Tibial nerve (tissue), 4 donors: ENCODE data around the gene SMTNL2. TPM values are rescaled to one million over a fixed set of nuclear protein-coding genes. Genes with fewer than 3 reads are reported as not detected.

Experiments
- DNase-seq, 2 donors: peaks; one replicate each; pipeline ENCODE4 v3.0.0-alpha.2; 2019; ENCODE audit warnings: low spot score in 2 of 2
- H3K27ac ChIP-seq, 4 donors: fragments of 200-600 bp; sonication (generic) in 3 of 4; one replicate each; pipeline ENCODE4 v1.5.1; 2017 to 2019; ENCODE audit warnings: mild to moderate bottlenecking in 1 of 4
- H3K27me3 ChIP-seq, 2 donors: fragments of 200-600 bp; sonication (generic) in 1 of 2; one replicate each; pipeline versions ENCODE4 v1.5.1 to v1.6.0; 2017 to 2019
- H3K36me3 ChIP-seq, 3 donors: fragments of 200-600 bp; sonication (generic); one replicate each; pipeline ENCODE4 v1.5.1; 2018 to 2019
- H3K4me1 ChIP-seq, 4 donors: fragments of 200-600 bp; sonication (generic) in 3 of 4; one replicate each; pipeline ENCODE4 v1.5.1; 2017 to 2019
- H3K4me3 ChIP-seq, 4 donors: fragments of 200-600 bp; sonication (generic) in 3 of 4; one replicate each; pipeline ENCODE4 v1.5.1; 2017 to 2019; ENCODE audit warnings: mild to moderate bottlenecking in 1 of 4, moderate library complexity in 1 of 4
- H3K9me3 ChIP-seq, 4 donors: fragments of 200-600 bp; sonication (generic) in 3 of 4; one replicate each; pipeline ENCODE4 v1.5.1; 2017 to 2019
- CTCF ChIP-seq, 5 experiments: fragments of 200-600 bp in 3 of 5; fragments of 450-650 bp in 2 of 5; sonication (generic) in 3 of 5; IDR thresholded peaks; one replicate each; pipeline ENCODE4 v1.5.1; 2016 to 2019; ENCODE audit warnings: antibody characterized with exemption in 5 of 5, mild to moderate bottlenecking in 3 of 5, moderate library complexity in 2 of 5
- EP300 ChIP-seq, 2 donors: sonication (generic); formaldehyde crosslinking; IDR thresholded peaks; one replicate each; pipeline ENCODE4 v1.6.1; 2017; ENCODE audit warnings: antibody characterized with exemption in 2 of 2, mild to moderate bottlenecking in 1 of 2
- POLR2A ChIP-seq, 2 donors: fragments of 450-650 bp; IDR thresholded peaks; one replicate each; pipeline ENCODE4 v1.6.1; 2017; ENCODE audit warnings: antibody characterized with exemption in 2 of 2, mild to moderate bottlenecking in 2 of 2, moderate library complexity in 2 of 2
- WGBS, 2 donors: methylation state at CpG; one replicate each; pipeline ENCODE4 v1.1.5; 2018; 5-methylcytosine and 5-hydroxymethylcytosine counted together
- small RNA-seq: library from RNA; depleted of rRNA; stranded (forward); fragments of <200 nt; gene quantifications from one replicate; pipeline ENCODE3, GENCODE V24; 2016
- total RNA-seq, 4 donors: library from RNA; depleted of rRNA; stranded (reverse); fragments of >200 nt; gene quantifications; one replicate each; pipeline ENCODE4 v1.1.0, GENCODE V29; 2016

The SMTNL2 gene
- total RNA-seq, 4 donors from 2014 or later, result 1.5 to 8.2 (median 4.4) TPM

GRCh38 chr17:4657678-4658077, 73.3 kb downstream of the SMTNL2 start:
- no peaks in the 10 kb centered on the region for H3K36me3 ChIP-seq
- no peaks in the 10 kb centered on the region for H3K9me3 ChIP-seq
- H3K27ac ChIP-seq, result no peak overlapping the region
- peaks cover 0 to 14% of the 10 kb centered on the region in 2 donors for H3K27me3 ChIP-seq
- no peak for TF ChIP-seq POLR2A (IDR thresholded peaks at IDR 0.05)
- TF ChIP-seq CTCF (IDR thresholded peaks at IDR 0.05), result no peak
- TF ChIP-seq EP300 (IDR thresholded peaks at IDR 0.05), result no peak
- H3K4me3 ChIP-seq, result no peak overlapping the region
- WGBS, 2 donors, result 90 to 96% methylated on average over 2 of the region's 2 CpGs
- DNase-seq, result no peak
- no peaks in the 10 kb centered on the region for H3K4me1 ChIP-seq

Small RNAs within 50 kb of the gene (small RNA-seq; reads per million reads assigned to genes)
- gene RNU6-955P, result not detected

Other genes starting within 250 kb of the SMTNL2 start
- gene UBE2G1, start 217.9 kb upstream of the SMTNL2 start, total RNA-seq, result 10 to 100 TPM; 30.4 to 50.7 (median 38.3) TPM
- under 1 TPM in 1 of 4 donors, not detected in 3; 0.44 TPM for gene SPNS3, start 150.6 kb upstream of the SMTNL2 start, total RNA-seq
- 10 to 100 TPM in 3 of 4 donors, 1 to 10 TPM in 1; 5.4 to 49.8 (median 23.4) TPM for gene SPNS2, start 85.6 kb upstream of the SMTNL2 start, total RNA-seq
- gene MYBBP1A, start 29.1 kb upstream of the SMTNL2 start, total RNA-seq, result 100 to 1,000 TPM in 1 of 4 donors, 10 to 100 TPM in 3; 53.8 to 119 (median 54.4) TPM
- not detected for gene GGT6, start 24.0 kb upstream of the SMTNL2 start, total RNA-seq
- gene ALOX15, start 57.1 kb downstream of the SMTNL2 start, total RNA-seq, result not detected
- gene PELP1, start 119.6 kb downstream of the SMTNL2 start, total RNA-seq, result 10 to 100 TPM; 27.1 to 95.1 (median 29.1) TPM
- 100 to 1,000 TPM in 1 of 4 donors, 10 to 100 TPM in 3; 50.2 to 103 (median 57.4) TPM for gene ARRB2, start 126.1 kb downstream of the SMTNL2 start, total RNA-seq
- 10 to 100 TPM; 20.8 to 32.8 (median 28.4) TPM for gene MED11, start 146.9 kb downstream of the SMTNL2 start, total RNA-seq
- gene ZMYND15, start 155.3 kb downstream of the SMTNL2 start, total RNA-seq, result under 1 TPM in 3 of 4 donors, not detected in 1; 0.42 to 0.66 (median 0.59) TPM
- 10 to 100 TPM in 3 of 4 donors, 1 to 10 TPM in 1; 5.7 to 27.3 (median 13.6) TPM for gene CXCL16, start 155.4 kb downstream of the SMTNL2 start, total RNA-seq
- gene TM4SF5, start 187.4 kb downstream of the SMTNL2 start, total RNA-seq, result not detected
- gene VMO1, start 201.8 kb downstream of the SMTNL2 start, total RNA-seq, result 1 to 10 TPM in 3 of 4 donors, not detected in 1; 1.4 to 6.0 (median 1.9) TPM
- gene GLTPD2, start 204.4 kb downstream of the SMTNL2 start, total RNA-seq, result not detected
- 100 to 1,000 TPM; 100 to 171 (median 122) TPM for gene PSMB6, start 211.6 kb downstream of the SMTNL2 start, total RNA-seq
- 10 to 100 TPM; 17.2 to 63.0 (median 30.1) TPM for gene PLD2, start 222.6 kb downstream of the SMTNL2 start, total RNA-seq
- gene MINK1, start 248.8 kb downstream of the SMTNL2 start, total RNA-seq, result 10 to 100 TPM; 57.1 to 94.3 (median 85.7) TPM